GM21786 (cell line): Measurements from ENCODE around the gene HGFAC.
"Not testable (repeated sequence)": the region's sequence is repeated elsewhere in the genome, so short reads cannot be mapped to it uniquely, and the experiment has no call there.

Experiments used
- ATAC-seq: cut with Tn5 transposase; IDR thresholded peaks from one replicate; pipeline ENCODE4 v1.9.1; 2021; ENCODE audit not compliant: unreplicated experiment

HGFAC gene

GRCh38 chr4:3440979-3441500 is 728 bp upstream of the HGFAC start:
- ATAC-seq, result no peak

GRCh38 chr4:3442460-3442958 is 741 bp downstream of the HGFAC start:
- ATAC-seq, result no peak

- no peak for ATAC-seq
Measured at GRCh38 chr4:3442959-3443749, 1.4 kb downstream of the HGFAC start.

GRCh38 chr4:3443750-3444309 is 2.1 kb downstream of the HGFAC start:
- ATAC-seq, result no peak

GRCh38 chr4:3444351-3445110 is 2.8 kb downstream of the HGFAC start:
- no peak for ATAC-seq

GRCh38 chr4:3445111-3445820 is 3.5 kb downstream of the HGFAC start:
- no peak for ATAC-seq

GRCh38 chr4:3445829-3446545 is 4.2 kb downstream of the HGFAC start:
- no peak for ATAC-seq

GRCh38 chr4:3446631-3447320 is 5.0 kb downstream of the HGFAC start:
- no peak for ATAC-seq

GRCh38 chr4:3447431-3448395 is 5.9 kb downstream of the HGFAC start:
- no peak for ATAC-seq

GRCh38 chr4:3449047-3449573 is 7.3 kb downstream of the HGFAC start:
- no peak for ATAC-seq

- ATAC-seq, result no peak
Measured at GRCh38 chr4:3449574-3450534, 8.1 kb downstream of the HGFAC start.

- no peak for ATAC-seq
Measured at GRCh38 chr4:3450643-3451042, 8.9 kb downstream of the HGFAC start.

- ATAC-seq, result no peak
Measured at GRCh38 chr4:3451956-3452355, 10.2 kb downstream of the HGFAC start.

GRCh38 chr4:3452376-3452775 is 10.6 kb downstream of the HGFAC start:
- no peak for ATAC-seq

- not testable (repeated sequence) for ATAC-seq
Measured at GRCh38 chr4:3455596-3455995, 13.8 kb downstream of the HGFAC start.

- no peak for ATAC-seq
Measured at GRCh38 chr4:3458371-3458770, 16.6 kb downstream of the HGFAC start.

GRCh38 chr4:3459156-3459555 is 17.4 kb downstream of the HGFAC start:
- not testable (repeated sequence) for ATAC-seq
